Kidney capillary endothelial cell (primary cell): ENCODE measurements around the gene EME1.
"Not testable (repeated sequence)": the region's sequence is repeated elsewhere in the genome, so short reads cannot be mapped to it uniquely, and the experiment has no call there.

Experiments used
- DNase-seq: peaks from one replicate; pipeline ENCODE4 v3.0.0-alpha.2; 2018; ENCODE audit warnings: low spot score

Gene EME1

GRCh38 chr17:50426814-50427787 lies 54.1 kb downstream of the EME1 start:
- DNase-seq: no peak

GRCh38 chr17:50428126-50428525 lies 55.1 kb downstream of the EME1 start:
- not testable (repeated sequence) for DNase-seq

- DNase-seq: no peak
Measured at GRCh38 chr17:50428831-50429424, 55.9 kb downstream of the EME1 start.

- DNase-seq: no peak
Measured at GRCh38 chr17:50429793-50430192, 56.8 kb downstream of the EME1 start.
